Limb (tissue), 2 donors: ENCODE data around the gene ALKBH7.
"Not testable (repeated sequence)": the region's sequence is repeated elsewhere in the genome, so short reads cannot be mapped to it uniquely, and the experiment has no call there.

Experiments
- DNase-seq, 2 donors: peaks; one replicate each; pipeline ENCODE4 v3.0.0-alpha.2; 2016; ENCODE audit errors: extremely low spot score in 2 of 2

Gene ALKBH7

DNA sequence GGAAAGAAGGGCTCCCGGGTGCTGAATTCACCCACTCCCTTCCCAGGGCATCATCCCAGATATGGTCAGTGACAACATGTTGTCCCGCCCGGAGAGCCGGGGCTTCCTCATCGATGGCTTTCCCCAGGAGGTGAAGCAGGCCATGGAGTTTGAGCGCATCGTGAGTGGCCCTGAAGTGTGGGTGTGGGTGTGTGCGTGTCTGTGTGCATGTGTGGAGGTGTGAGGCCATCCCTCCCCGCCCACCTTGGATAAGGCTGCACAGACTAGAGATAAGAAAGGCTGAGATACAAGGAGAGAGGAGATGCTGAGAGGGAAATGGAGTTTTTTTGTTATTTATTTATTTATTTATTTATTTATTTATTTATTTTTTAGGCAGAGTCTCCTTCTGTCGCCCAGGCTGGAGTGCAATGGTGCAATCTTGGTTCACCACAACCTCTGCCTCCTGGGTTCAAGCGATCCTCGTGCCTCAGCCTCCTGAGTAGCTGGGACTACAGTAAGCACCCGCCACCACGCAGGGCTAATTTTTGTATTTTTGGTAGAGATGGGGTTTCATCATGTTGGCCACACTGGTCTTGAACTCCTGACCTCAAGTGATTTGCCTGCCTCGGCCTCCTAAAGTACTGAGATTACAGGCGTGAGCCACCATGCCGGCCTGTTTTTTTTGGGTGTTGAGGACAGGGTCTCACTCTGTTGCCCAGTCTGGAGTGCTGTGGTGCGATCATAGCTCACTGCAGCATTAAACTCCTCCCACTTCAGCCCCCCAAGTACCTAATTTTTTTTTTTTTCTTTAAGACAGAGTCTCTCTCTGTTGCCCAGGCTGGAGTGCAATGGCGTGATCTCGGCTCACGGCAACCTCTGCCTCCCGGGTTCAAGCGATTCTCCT is 27.7 kb downstream of the ALKBH7 start:
- not testable (repeated sequence) for DNase-seq

DNA sequence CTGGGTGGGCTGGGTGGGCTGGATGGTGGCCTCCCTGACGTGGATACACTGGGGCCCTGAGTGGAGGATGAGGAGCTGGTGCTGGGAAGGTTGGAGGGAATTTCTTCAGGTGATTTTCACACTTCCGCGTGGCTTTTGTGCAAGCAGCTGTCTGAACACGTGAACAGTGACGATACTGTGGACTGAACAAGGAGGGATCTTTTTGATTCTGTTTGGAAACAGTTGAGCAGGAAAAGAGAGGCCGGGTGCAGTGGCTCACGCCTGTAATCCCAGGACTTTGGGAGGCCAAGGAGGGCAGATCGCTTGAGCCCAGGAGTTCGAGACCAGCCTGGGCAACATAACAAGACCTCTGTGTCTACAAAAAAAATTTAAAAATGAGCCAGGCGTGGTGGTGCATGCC is 29.5 kb downstream of the ALKBH7 start:
- DNase-seq: no peak

- peak; percentile 81 to 85 for DNase-seq
Measured at GRCh38 chr19:6402837-6403608, 30.4 kb downstream of the ALKBH7 start.

GRCh38 chr19:6406401-6406800 is 33.8 kb downstream of the ALKBH7 start:
- DNase-seq: no peak

GRCh38 chr19:6409346-6409745 is 36.8 kb downstream of the ALKBH7 start:
- DNase-seq: no peak

DNA sequence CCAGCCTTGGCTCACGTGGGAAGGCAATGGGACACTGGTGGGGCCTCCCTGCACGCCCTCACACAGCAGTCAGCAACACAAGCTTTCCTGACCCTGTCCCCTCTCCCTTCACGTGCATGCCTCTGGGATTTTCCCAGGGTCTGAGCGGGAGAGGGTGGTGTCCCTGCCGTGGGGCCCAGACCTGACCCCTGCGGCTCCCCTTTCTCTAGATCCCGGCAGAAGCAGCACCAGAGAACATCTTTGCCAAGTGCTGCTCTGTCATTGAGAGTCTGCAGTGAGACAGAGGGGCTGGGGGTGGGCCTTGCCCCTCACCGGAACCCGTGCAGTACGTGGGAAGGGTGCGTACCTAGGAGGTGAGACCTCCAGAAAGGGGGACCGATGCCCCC is 39.5 kb downstream of the ALKBH7 start:
- no peak for DNase-seq

GRCh38 chr19:6412447-6413091 is 40.0 kb downstream of the ALKBH7 start:
- peak; percentile 2 to 54 for DNase-seq

- peak; percentile 1 to 49 for DNase-seq
Measured at GRCh38 chr19:6413291-6413690, 40.7 kb downstream of the ALKBH7 start.

GRCh38 chr19:6413721-6414643 is 41.4 kb downstream of the ALKBH7 start:
- DNase-seq: peak in 1 of 2 donors; percentile 42

- DNase-seq: no peak
Measured at GRCh38 chr19:6414793-6415590, 42.4 kb downstream of the ALKBH7 start.

DNA sequence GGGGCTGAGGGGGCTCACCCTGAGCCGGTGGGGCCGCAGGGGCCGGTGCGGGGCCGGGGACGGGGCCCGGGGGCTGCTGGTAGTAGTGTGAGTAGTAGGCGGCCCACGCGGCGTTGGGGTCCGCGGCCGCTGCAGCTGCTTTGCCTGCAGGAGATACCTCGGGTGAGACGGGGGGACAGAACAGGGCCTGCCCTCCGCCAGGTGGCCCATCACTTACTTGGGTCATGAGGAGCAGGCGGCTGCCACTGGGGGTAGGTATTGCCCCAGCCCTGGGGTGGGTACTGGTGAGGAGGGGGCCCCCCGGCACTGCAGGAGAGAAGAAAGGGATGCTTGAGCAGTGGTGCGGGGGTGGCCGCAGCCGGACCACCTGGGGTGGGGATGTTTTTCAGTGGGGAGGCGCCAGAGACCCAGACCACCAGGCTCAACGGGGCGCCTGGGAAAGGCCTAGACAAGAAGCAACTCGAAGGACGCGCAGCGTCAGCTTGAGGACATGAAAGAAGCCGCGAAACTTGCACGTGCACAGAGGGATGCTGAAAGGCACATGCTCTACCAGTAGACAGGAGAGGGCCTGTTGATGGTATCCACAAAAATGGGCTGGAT is 43.1 kb downstream of the ALKBH7 start:
- no peak for DNase-seq

DNA sequence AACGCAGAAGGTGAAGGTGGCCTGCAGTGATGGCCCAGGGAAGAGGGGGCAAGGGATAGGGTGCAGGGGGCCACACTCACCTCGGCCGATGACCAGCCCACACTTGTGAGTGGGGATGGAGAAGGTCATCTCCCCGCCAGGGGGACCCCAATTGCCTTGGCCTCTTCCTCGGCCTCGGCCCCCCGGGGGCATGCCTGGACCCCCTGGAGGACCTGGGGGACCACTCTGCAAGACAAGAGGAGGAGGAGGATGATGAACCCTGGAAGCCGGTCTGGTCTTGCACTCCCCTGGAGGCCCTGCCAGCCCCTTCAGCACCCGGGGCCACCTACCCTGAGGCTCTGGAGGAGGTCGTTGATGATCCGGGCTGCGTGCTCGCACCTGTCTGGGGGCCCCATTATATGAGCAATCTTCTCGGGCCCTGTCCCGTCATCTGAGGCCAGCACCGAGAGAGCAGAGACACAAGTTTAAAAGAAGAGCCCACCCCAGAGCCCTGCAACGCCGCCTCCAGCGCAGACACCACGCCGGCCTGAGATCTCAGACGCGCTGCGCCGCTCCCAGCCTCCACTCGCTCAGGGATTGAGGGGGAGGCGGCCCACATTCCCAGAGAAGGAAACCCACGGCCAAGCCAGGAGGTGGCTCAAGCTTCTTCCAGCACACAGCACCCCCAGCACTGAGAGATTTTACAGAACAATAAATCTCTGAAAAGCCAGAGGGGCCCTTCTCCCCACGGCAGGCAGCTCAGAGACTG is 44.2 kb downstream of the ALKBH7 start:
- no peak for DNase-seq

GRCh38 chr19:6417713-6418561 is 45.3 kb downstream of the ALKBH7 start:
- peak in 1 of 2 donors; percentile 50 for DNase-seq

DNA sequence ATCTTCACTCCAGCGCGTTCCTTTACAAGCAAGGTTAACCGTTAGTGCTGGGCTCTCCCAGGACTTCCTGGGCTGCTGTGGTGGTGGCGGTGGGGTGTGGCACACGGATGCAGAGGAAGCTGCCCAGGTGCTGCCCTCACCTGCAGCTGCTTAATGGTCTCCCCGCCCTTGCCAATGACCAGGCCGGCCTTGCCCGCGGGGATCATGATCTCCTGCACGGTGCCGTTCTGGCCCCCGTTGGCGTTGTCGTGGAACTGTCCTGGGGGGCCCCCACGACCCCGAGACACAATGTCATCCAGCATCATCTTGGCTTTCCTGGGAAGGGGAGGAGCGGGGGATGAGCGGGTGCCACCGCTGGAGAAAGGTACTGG is 46.0 kb downstream of the ALKBH7 start:
- DNase-seq: no peak

DNA sequence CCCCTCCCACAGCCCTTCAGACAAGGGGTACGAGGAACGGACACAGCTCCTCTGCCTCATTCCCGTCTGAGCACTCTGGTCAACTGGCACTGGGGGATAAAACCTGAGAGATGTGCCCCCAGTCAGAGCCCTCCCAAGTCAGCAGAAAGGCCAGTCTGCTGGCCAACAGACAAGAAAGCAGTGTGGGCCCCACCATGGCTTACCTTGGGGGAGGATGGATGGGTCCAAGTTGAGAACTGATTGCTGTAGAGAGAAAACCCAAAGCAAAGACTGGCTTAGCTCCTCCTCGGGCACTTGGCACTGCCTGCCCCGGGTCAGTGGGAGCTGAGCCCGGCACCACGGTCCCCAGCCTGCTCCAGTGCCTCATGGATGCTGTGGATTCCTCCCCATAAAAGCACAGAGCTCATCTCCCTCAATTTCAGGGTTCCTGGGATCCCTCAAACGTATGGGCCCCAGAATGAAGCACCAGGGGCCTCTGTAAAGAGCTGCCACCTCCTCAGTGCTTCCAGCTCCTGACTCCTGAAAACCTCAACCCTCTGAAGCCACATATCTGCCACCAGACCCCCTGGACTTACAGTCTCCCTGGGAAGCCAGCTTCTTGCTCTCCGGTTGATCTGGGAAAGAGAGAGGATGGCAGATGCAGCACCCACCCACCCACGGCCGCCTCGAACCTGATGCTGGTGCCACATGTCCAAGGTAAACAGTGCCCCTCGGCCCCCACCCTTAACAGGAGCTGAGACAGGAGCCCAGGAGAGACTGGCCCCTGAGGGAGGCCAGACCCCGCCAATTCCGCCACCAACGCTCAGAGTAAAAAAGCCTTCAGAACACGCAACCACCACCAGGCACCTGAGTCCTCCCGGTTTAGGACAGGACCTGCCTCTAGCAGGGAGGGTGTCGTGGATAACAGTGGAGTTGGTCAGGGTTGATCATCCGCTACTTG is 48.8 kb downstream of the ALKBH7 start:
- DNase-seq: no peak

- peak in 1 of 2 donors; percentile 2 for DNase-seq
Measured at GRCh38 chr19:6423499-6424194, 51.1 kb downstream of the ALKBH7 start.
